Measurements from ENCODE around the gene BORCS5.
"Not testable (repeated sequence)": the region's sequence is repeated elsewhere in the genome, so short reads cannot be mapped to it uniquely, and the experiment has no call there.

BORCS5 gene

DNA sequence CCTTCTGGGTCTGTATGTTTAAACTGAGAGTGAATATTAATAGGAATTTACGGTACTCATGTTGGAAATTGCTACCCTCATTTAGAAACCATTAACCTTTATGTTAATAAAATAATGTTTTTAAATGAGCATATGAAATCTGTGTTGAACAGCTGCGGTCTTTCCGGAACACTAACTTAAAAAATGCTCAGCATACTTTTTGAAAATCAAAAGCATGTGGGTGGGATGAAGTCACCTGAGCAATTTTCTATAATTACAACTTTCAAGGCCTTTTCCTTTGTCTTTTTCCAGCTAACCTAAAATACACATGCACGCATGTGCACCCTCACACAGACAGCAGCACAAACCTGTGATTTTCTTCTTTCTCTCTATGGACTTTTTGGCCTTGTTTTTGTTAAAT lies 39.8 kb downstream of the BORCS5 start:
- DNase-seq = no peak

DNA sequence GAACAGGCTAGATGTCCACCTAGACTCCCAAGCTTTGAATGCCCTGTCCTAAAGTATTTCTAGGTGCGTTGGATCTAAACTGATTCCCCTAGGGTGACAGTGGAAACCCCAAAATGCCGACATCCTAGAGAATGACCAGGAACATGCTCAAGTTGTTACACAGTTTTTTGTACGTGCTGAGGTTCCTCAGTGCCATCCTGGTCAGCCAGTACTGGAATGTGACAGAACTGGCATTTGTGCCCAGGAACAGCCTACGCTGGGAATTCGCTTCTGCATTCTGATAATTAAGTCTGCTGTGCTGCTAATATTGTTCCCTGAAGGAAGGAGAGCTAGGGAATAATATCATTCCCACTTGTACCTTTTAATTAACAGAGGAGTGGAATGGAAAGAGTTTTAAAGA lies 40.3 kb downstream of the BORCS5 start:
- DNase-seq = no peak

DNA sequence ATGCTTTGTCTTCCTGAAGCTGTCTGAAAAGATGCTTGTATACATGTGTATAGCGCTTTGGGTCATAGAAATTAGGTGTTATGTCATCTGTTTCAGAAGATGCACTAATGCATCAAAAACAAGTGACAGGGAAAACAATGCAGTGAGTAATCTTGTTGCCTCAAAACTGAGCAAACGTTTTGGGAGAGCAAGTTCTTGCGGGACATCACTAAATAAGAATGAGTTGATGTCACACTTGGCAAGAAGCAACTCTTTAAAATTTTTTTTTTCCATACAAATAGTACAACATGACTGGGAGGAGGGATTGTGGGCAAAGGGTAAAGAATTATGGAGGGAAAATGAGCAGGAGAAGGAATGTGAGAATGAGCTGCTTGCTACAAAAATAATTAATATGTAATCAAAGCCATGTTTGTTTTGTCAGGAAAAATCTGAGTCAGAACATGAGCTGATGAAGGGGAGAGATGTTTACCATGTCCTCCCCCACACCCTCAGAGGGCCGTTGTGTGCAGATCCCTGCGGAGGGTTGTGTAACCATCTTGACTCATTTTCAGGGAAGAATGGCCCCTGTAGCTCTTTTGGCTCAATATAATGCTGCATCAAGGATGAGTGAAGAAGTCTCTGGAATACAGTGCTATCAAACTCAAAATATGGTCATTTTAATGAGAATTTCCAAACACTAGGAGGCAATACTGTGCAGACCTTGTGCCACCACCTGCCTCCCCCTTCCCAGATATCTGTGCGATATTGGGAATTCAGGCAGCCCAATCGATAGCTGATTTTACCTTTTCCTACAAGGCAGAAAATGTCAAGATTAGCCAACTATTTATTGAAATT lies 41.4 kb downstream of the BORCS5 start:
- DNase-seq = no peak

DNA sequence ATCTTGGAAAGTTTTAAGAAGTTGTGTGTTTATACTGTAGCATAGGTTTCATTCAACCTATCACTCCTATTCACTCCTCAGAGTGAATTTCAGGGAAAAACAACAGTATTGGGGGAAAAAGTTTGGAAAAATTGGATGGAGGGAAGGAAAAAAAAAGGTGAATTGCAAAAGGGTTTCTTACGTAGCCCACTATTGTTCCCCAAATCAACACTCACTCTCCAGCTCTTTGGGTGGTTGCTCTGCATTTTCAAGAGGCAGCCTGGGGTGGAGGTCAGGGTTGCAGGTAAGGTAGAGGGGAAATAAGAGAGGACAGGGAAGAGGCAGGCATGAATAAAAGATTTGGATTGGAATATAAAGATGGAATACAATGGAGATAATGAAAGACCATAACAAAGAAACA lies 42.3 kb downstream of the BORCS5 start:
- no peak for DNase-seq

DNA sequence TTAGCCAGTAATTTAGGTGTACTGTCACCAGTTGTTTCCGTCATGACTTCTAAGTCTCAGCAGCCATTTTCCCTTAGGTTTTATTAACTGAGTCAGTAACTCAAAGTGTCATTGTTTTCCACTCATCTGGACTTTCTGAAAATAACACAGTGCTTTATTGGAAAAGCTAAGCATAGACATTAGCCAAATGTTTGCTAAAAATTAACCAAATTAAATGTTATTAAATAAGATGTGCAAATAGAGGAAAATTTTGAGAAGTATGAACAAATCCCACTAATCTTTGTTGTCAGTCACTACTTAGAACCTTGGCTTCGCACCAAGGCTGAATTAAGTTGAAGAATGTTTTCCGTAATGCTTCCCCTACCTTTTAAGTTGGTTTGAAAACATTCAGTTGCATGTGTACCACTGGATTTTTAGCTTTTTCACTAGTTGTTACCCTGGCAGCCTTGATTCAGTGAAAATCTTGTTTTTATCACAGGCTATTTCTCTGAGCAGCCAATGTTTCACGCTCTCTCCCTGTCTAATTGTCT lies 43.0 kb downstream of the BORCS5 start:
- no peak for DNase-seq

DNA sequence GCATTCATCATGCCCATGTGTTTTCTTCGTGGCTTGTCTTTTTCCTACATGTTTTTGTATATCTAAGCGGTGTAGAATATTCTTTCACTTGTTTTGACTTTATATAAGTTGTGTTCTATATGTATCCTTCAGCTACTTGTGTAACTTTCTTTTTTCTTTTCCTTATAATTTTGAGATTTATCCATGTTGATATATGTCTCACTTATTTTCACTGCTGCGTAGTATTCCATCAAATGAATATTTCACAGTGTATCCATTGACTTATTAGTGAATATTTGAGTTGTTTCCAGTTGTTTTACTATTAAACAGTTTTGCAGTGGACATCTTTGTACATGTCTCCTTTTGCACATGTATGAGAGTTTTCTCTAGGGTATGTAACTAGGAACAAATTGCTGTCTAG lies 43.9 kb downstream of the BORCS5 start:
- no peak for DNase-seq

DNA sequence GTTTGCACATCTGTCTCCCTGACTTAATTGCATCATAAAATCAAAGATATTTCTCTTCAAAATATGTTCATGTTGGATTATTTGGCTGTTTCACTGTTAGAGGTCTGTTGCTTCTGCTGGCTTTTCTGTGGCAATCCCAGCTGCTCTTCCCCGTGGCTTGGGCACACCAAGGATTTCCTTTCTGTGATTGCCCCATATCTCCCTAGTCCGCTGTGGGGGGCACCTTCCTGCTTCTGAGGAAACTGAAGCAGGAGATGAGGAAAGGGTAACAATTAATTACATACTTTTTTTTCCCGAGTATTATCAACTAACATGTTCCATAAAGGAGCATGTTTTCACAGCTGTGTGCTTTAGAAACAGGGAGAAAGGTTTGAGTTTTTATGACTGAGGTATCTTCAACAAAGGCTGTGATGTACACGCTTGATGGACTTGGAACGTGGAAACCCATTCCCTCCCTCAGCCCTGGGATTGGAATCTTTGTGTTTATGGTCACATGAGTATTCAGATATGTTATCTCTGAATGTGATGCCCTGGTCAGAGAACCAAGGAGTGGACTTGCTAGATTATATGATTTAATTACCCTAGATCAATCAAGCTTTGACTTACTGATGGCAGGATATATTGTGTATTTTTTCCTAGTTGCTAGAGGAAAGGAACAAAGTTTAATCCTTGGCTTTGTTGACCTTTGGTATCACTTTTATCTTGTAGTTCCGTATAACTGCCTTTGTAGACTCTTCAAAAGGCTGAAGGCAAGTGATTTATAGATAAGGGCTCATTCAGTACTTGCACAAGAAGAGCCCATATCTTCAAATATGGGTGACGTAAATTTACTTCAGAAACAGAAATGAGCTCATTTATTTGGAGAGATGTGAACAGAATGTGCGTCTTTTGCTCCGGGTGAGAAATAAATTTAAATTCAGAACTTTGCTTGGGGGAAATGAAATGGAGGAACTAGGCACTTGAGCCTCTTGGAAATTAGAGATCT lies 46.7 kb downstream of the BORCS5 start:
- no peak for DNase-seq

DNA sequence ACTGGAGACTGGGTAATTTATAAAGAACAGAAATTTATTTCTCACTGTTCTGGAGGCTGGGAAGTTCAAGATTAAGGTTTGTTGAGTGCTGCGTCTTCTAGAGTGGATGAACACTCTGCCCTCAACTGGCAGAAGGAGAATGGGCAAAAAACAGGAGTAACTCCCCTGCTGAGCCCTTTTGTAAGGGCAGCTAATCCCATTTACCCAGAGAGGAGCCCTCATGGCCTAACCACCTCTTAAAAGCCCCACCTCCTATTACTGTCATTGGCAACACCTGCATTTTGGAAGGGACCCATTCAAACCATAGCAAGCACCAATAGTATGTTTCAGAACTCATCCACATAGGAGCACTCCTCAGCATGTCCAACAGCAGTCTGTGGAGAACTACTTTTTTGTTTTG lies 47.4 kb downstream of the BORCS5 start:
- DNase-seq = no peak

DNA sequence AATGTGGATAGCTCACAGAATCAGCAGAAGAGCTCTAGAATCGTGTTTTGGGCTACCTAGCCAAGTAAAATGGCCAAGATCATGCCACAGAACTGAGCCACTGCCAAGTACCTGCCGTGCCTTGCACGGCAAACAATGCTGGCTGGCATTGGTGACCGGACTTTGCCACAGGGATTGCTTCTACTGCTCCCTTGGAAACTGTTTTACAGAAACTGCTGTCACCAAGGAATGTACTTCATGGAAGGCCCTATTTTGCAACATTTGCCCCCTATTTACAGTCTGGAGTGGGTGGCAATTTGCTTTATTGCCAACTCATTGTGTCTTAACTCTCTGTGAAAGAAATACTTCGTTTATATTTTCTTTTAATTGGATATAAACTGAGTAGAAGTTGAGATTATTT lies 49.0 kb downstream of the BORCS5 start:
- DNase-seq = no peak

DNA sequence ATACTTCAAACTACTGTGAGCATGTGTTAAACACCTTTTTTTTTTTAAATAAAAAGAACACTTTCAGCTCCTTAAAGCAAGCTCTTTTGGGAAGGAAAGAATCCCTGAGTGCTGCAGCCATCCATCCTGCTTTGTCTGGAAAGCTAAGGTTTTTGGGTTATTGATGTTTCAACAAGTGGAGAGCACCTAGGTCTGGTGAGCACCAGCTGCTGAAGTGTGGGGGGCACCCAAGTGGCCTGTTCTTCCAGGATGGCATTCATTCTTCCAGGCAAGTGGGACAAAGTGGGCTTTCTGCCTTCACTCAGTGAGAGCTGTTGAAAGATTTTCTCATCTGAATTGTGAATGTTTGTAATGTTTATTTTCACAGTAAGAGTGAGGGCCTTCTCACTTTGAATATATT lies 49.9 kb downstream of the BORCS5 start:
- DNase-seq = no peak

DNA sequence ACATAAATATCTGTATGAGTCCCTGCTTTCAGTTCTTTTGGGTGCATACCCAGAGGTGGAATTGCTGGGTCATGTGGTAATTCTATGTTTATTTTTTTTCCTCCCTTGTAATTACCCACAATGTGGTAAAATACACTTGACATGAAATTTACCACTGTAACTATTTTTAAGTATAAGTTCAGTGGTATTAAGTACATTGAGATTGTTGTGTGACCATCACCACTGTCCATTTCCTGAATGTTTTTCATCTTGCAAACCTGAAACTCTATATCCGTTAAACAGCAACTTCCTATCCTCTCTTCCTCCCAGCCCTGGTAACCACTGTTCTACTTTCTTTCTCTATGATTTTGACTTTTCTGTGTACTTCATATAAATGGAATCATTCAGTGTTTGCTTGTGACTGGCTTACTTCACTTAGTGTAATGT lies 51.4 kb downstream of the BORCS5 start:
- no peak for DNase-seq

DNA sequence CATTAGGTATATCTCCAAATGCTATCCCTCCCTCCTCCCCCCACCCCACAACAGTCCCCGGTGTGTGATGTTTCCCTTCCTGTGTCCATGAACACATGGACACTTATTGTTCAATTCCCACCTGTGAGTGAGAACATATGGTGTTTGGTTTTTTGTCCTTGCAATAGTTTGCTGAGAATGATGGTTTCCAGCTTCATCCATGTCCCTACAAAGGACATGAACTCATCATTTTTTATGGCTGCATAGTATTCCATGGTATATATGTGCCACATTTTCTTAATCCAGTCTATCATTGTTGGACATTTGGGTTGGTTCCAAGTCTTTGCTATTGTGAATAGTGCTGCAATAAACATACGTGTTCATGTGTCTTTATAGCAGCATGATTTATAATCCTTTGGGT lies 52.5 kb downstream of the BORCS5 start:
- not testable (repeated sequence) for DNase-seq

DNA sequence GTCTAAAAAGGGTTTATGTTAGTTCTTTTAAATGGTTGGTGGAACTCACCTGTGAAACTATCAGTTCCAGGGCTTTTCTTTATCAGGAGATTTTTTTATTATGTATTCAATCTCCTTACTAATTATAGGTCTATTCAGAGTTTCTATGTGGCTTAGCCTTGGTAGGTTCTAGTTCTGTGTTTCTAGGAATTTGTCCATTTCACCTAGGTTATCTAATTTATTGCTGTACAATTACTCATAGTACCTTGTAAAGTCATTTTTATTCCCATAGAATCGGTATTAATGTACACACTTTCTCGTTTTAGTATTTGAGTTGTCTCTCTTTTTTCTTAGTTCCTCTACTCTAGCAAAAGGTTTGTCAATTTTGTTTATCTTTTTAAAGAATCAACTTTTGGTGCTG lies 59.0 kb downstream of the BORCS5 start:
- no peak for DNase-seq

DNA sequence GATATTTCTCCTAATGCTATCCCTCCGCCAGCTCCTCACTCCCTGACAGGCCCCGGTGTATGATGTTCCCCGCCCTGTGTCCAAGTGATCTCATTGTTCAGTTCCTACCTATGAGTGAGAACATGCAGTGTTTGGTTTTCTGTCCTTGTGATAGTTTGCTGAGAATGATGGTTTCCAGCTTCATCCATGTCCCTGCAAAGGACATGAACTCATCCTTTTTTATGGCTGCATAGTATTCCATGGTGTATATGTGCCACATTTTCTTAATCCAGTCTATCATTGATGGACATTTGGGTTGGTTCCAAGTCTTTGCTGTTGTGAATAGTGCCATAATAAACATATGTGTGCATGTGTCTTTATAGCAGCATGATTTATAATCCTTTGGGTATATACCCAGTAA lies 62.3 kb downstream of the BORCS5 start:
- not testable (repeated sequence) for DNase-seq

DNA sequence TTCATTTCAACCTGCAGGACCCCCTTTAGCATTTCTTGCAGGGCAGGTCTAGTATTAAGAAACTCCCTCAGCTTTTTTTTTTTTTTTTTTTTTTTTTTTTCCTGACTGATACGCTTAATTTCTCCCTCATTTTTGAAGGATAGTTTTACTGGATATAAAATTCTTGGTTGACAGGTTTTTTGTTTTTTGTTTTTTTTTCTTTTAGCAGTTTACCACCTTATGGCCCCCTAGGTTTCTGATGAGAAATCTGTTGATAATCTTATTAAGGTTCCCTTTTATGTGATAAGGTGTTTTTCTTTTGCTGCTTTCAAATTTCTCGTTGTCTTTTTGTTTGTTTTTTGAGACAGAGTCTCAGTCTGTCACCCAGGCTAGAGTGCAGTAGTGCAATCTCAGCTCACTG lies 66.5 kb downstream of the BORCS5 start:
- no peak for DNase-seq

DNA sequence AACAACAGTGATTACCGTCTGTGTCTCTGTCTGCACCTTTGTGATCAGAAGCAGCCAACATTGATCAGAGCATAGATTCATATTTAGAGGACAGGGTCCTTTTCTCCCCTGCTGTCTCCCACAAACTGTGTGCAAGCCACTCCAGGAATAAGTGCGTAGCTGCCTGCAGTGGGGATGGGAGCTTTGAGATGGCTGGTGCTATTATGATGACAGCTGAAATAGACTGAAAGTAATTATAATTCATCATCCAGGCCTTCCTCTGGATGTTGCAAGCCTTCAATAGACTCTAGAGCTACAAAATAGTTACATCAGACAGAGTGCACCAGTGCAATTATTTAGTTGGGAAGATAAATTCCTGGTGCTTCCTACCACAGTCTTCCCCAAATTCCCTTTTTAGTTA lies 68.1 kb downstream of the BORCS5 start:
- no peak for DNase-seq

DNA sequence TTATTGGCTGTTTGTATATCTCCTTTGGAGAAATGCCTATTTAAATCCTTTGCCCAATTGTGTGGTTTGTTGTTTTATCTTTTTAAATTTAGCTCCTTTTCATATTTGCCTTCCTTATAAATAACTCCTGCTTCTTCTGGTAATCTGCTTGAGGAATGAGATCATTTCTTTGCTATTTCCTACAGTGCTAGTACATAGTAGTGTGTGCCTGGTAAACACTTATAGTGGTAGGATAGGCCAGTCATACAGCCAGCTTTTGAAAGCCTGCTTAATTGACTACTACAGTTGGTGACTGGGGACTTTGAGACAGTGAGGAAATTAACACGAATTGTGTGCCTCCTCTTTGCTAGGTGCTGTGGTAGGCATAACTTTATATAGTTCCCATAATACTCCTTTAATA lies 68.7 kb downstream of the BORCS5 start:
- DNase-seq = no peak

DNA sequence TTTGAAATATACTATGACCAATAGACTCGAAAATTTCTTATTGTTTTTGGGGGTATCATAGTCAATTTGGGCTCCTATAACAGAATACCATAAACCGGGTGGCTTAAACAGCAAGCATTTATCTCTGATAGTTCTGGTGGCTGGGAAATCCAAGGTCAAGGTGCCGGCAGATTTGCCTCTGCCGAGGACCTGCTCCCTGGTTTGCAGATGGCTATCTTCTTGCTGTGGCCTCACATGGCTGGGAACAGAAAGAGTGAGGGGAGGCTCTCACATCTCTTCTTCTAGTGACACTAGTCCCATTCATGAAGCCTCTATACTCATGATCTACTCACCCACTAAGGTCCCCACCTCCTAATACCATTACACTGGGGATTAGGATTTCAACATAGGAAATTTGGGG lies 70.7 kb downstream of the BORCS5 start:
- no peak for DNase-seq

DNA sequence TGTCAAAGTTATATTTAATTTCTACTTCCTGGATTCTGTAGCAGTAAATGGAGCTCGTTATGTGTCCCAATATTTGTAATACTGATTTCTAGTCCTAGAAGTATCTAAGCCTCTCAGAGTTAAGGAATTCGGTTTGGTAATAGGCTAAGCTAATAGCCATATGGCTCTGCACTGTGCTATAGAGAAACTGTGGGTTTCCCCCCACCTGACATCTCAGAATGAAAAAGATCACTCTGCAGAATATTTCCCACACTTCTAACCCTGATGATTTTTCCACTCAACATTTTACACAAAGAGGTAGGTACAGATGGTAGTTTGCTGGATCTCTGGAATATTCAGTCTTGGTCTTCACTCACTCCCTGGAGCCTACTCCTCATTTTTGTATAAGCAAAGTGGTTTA lies 71.2 kb downstream of the BORCS5 start:
- no peak for DNase-seq

DNA sequence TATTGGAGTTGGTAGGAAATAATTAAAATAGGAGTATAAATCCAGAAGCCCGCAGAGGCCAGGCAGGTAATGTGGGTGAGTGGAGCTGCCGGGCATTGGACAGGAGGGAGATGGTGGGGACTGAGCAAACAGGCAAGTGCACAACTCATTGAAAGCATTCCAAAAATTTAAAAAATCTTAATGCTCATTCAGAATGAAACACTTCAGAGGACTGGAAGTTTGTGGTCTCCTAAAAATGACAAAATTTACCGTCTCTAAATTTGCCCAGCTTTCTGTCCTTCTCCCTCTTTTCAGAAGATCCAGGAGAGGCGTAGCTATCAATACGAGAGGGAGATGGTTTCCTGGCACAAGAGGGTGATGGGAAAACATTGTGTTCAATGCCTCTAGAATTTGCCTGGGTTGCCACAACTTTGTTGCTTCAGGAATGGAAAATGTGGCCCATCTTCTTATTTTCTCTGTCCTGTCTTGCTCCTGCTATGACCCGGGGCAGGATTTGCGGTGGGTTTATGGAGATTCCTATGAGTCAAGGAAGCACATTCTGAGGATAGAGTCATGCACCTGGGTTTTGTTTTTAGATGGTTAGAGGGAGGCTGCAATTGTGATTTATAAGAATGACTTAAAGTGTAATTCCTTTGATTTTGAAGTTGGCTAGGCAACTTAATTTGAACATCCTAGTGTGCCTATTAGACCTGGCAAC lies 72.2 kb downstream of the BORCS5 start:
- DNase-seq = peak; percentile 25

DNA sequence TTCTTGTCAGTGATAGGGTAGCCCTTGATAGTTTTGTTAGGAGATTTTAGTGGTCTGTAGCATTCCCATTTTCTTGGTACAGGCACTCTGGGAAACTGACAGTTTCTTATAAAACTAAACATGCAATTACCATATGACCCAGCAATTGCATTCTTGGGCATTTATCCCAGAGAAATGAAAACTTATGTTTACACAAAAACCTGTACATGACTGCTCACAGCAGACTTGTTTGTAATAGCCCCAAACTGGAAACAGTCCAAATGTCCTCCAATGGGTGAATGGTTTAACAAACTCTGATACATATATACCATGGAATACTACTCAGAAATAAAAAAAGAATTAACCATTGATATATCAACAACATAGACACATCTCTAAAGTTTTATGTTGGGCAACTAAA lies 75.5 kb downstream of the BORCS5 start:
- no peak for DNase-seq

DNA sequence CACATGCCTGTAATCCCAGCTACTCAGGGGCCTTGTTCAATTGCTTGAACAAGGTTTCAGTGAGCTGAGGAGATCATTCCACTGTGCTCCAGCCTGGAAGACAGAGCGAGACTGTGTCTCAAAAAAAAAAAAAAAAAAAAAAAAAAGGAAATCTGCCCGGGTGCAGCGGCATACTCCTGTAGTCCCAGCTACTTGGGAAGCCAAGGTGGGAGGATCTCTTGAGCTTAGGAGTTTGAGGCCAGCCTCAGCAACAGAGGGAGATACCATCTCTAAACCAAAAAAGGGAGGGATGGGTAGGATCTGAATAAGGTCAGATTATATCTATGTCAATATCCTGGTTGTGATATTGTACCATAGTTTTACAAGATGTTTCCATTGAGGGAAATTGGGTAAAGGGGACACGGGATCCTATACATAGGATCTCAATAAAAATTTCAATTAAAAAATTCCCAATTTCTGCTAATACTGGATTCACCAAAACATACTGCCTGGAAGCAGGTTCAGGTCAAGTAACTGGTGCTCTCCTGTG lies 76.4 kb downstream of the BORCS5 start:
- DNase-seq = no peak

DNA sequence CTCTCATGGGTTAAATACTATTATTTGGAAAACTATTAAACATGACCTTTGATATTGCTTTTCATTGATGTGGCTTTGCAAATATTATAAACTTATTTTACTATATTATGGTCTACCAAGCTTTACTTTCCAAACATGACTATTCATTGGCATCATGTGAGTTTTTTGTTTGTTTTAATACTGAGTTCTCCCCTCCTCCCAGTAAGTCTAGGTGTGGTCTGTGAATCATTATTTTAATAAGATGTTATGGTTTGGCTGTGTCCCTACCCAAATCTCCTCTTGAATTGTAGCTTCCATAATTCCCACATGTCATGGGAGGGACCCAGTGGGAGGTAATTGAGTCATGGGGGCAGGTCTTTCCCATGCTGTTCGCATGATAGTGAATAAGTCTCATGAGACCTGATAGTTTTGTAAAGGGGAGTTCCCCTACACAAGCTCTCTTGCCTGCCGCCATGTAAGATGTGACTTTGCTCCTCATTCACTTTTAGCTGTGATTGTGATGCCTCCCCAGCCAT lies 80.0 kb downstream of the BORCS5 start:
- no peak for DNase-seq
